Measurements from ENCODE around the gene PML. TPM values are rescaled to one million over a fixed set of nuclear protein-coding genes. Genes with fewer than 3 reads are reported as not detected.

Gene PML
- total and polyA plus RNA-seq, 10 donors, result 17.5 to 127 (median 83.1) TPM

DNA sequence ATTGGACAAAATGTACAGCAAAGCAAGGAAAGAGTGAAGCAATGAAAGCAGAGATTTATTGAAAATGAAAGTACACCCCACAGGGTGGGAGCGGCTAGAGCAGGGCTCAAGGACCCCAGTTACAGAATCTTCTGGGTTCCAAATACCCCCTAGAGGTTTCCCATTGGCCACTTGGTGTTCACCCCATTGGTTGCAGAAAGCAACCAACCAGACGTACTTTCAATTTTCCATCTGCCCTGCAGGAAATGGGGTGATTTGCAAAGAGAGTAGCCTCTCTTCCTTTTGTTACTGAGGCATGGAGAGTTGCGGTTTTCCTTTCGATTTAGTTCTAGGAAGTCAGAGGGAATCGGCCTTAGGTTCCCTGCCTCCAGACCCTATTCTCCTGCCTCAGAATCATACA lies 2.4 kb downstream of the PML start:
- H3K9me3 ChIP-seq, result no peaks in the 10 kb centered on the region
- H3K27ac ChIP-seq, result peak overlapping the region; percentile 85 to 98 (median 94)
- WGBS, 5 donors, result 0 to 2% (median 1%) methylated on average over 5 of the region's 5 CpGs
- H3K36me3 ChIP-seq, result peaks cover 0 to 44% (median 18%) of the 10 kb centered on the region in 6 donors
- no peak for TF ChIP-seq POLR2A (IDR thresholded peaks at IDR 0.05)
- TF ChIP-seq, protein P1, sequence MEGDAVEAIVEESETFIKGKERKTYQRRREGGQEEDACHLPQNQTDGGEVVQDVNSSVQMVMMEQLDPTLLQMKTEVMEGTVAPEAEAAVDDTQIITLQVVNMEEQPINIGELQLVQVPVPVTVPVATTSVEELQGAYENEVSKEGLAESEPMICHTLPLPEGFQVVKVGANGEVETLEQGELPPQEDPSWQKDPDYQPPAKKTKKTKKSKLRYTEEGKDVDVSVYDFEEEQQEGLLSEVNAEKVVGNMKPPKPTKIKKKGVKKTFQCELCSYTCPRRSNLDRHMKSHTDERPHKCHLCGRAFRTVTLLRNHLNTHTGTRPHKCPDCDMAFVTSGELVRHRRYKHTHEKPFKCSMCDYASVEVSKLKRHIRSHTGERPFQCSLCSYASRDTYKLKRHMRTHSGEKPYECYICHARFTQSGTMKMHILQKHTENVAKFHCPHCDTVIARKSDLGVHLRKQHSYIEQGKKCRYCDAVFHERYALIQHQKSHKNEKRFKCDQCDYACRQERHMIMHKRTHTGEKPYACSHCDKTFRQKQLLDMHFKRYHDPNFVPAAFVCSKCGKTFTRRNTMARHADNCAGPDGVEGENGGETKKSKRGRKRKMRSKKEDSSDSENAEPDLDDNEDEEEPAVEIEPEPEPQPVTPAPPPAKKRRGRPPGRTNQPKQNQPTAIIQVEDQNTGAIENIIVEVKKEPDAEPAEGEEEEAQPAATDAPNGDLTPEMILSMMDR (IDR thresholded peaks at IDR 0.05 in 8 of 11, conservative IDR thresholded peaks at IDR 0.05 in 3 of 11), result peak in 3 of 11 experiments; percentile 23 to 37 (median 32)
- intact Hi-C loops (cut with DNase I; ENCODE audit: low total_unique reads), result no loop called here
- H3K4me3 ChIP-seq, result peak overlapping the region; percentile 67 to 92 (median 80)
- peaks cover 74 to 93% (median 88%) of the 10 kb centered on the region in 6 donors for H3K4me1 ChIP-seq
- DNase-seq, result no peak
- H3K27me3 ChIP-seq (replicated peaks in 1 of 7), result no peaks in the 10 kb centered on the region

DNA sequence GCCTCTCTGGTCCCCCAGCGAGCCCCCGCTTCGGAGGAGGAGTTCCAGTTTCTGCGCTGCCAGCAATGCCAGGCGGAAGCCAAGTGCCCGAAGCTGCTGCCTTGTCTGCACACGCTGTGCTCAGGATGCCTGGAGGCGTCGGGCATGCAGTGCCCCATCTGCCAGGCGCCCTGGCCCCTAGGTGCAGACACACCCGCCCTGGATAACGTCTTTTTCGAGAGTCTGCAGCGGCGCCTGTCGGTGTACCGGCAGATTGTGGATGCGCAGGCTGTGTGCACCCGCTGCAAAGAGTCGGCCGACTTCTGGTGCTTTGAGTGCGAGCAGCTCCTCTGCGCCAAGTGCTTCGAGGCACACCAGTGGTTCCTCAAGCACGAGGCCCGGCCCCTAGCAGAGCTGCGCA lies 3.5 kb downstream of the PML start:
- Histone ChIP-seq H3K9me3 (no peaks in the 10 kb centered on the region), H3K27ac (peak overlapping the region in 6 of 8 donors; percentile 85 to 98 (median 96)), H3K27me3 (replicated peaks in 1 of 7) (no peaks in the 10 kb centered on the region), H3K36me3 (peaks cover 0 to 54% (median 23%) of the 10 kb centered on the region in 6 donors), H3K4me1 (peaks cover 67 to 95% (median 87%) of the 10 kb centered on the region in 6 donors), H3K4me3 (peak overlapping the region in 6 of 8 donors; percentile 67 to 92 (median 80))
- no peak for DNase-seq
- 91 to 97% (median 94%) methylated on average over 4 to 27 of the region's 27 CpGs for WGBS, 5 donors
- intact Hi-C loops (cut with DNase I; ENCODE audit: low total_unique reads), result no loop called here
- TF ChIP-seq, protein P1 (IDR thresholded peaks at IDR 0.05 in 8 of 11, conservative IDR thresholded peaks at IDR 0.05 in 3 of 11), result no peak
- no peak for TF ChIP-seq POLR2A (IDR thresholded peaks at IDR 0.05)
- TF ChIP-seq POLR2AphosphoS5 (IDR thresholded peaks at IDR 0.05), result no peak

DNA sequence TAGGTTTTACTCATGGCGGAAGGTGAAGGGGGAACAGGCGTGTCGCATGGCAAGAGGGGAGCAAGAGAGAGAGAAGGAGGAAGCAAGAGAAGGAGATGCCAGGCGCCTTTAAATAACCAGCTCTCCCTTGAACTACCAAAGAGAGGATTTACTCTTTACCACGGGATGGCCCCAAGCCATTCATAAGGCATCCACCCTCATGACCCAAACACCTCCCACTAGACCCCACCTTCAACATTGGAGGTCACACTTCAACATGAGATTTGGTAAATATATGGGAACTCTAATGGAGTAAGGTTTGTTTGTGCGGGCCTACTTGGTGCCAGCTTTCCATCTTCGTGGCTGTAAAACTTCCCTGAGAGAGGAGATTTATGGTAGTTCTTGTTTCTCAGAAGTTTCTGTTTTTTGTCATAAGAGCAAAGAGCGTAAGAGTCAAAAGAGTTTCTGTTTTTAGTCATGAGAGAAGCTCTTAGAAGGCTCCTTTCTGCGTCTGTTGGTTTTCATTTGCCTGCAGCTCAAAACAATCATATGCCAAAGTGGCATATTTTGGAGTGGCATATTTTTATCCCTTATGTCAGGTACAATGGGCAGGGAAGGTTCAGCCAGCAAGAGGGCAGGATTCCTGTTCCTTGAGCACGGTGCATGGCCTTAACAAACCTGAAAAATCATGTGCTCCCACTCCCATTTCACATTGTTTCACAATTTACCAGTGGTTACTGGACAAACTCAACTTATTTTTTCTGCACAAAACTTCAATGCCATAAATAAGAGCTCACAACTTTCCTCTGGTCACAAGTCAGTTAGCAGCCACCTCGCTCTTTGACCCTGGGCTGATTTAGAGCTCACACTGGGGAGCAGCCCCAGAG lies 12.5 kb downstream of the PML start:
- DNase-seq, result no peak
- no peaks in the 10 kb centered on the region for H3K27me3 ChIP-seq (replicated peaks in 1 of 7)
- peaks cover 0 to 79% (median 29%) of the 10 kb centered on the region in 6 donors for H3K36me3 ChIP-seq
- 56 to 71% (median 63%) methylated on average over 11 of the region's 11 CpGs for WGBS, 5 donors
- intact Hi-C loops (cut with DNase I; ENCODE audit: low total_unique reads), result no loop called here
- peak overlapping the region; percentile 28 to 86 (median 67) for H3K27ac ChIP-seq
- TF ChIP-seq, protein P1 (IDR thresholded peaks at IDR 0.05 in 8 of 11, conservative IDR thresholded peaks at IDR 0.05 in 3 of 11), result no peak
- no peak for TF ChIP-seq POLR2AphosphoS5 (IDR thresholded peaks at IDR 0.05)
- TF ChIP-seq POLR2A (IDR thresholded peaks at IDR 0.05), result no peak
- H3K4me1 ChIP-seq, result peaks cover 40 to 98% (median 90%) of the 10 kb centered on the region in 6 donors
- H3K9me3 ChIP-seq, result peaks cover 0 to 9% (median 0%) of the 10 kb centered on the region in 8 donors
- peak overlapping the region in 1 of 8 donors; percentile 11 for H3K4me3 ChIP-seq

- peaks cover 0 to 15% (median 0%) of the 10 kb centered on the region in 8 donors for H3K9me3 ChIP-seq
- intact Hi-C loops (cut with DNase I; ENCODE audit: low total_unique reads), result no loop called here
- WGBS, 5 donors, result 13 to 29% (median 21%) methylated on average over 5 of the region's 5 CpGs
- H3K4me1 ChIP-seq, result peaks cover 40 to 98% (median 90%) of the 10 kb centered on the region in 6 donors
- DNase-seq, result no peak
- peaks cover 0 to 74% (median 25%) of the 10 kb centered on the region in 6 donors for H3K36me3 ChIP-seq
- H3K4me3 ChIP-seq, result peak overlapping the region in 1 of 8 donors; percentile 11
- H3K27me3 ChIP-seq (replicated peaks in 1 of 7), result no peaks in the 10 kb centered on the region
- H3K27ac ChIP-seq, result peak overlapping the region in 7 of 8 donors; percentile 58 to 86 (median 72)
- TF ChIP-seq POLR2AphosphoS5 (IDR thresholded peaks at IDR 0.05) (peak in 2 of 3 donors; percentile 18 to 65), POLR2A (IDR thresholded peaks at IDR 0.05) (no peak)
- TF ChIP-seq, protein P1 (IDR thresholded peaks at IDR 0.05 in 8 of 11, conservative IDR thresholded peaks at IDR 0.05 in 3 of 11), result no peak
Observed at GRCh38 chr15:74007820-74008371, 13.4 kb downstream of the PML start.
